GM19099 (cell line): ENCODE data around the gene RPS2.

Experiments
- POLR2A ChIP-seq: IDR thresholded peaks from 3 replicates; pipeline ENCODE4 v1.6.1; 2011; ENCODE audit warnings: low read depth; ENCODE audit not compliant: insufficient read length; ENCODE audit errors: extremely low read depth

RPS2 gene

DNA sequence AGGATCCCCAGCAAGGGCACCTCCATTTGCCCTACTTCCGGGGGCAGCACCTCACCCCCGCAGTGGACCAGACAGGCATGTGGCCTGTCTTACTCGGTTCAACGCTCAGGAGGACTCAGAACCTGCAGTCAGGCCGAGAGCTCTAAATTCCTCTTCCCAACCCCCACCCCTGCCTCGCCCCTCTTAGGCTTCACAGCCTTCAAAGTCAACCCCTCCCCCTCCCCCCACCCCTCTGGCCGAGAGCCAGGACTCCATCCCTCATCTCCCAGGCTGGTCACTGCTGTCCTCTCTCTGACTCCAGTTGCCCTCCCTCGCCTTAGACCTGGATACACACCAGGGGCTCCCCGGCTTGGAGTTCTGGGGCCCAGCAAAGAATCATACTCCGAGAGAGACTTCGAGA lies 38.4 kb downstream of the RPS2 start:
- no peak for TF ChIP-seq POLR2A

DNA sequence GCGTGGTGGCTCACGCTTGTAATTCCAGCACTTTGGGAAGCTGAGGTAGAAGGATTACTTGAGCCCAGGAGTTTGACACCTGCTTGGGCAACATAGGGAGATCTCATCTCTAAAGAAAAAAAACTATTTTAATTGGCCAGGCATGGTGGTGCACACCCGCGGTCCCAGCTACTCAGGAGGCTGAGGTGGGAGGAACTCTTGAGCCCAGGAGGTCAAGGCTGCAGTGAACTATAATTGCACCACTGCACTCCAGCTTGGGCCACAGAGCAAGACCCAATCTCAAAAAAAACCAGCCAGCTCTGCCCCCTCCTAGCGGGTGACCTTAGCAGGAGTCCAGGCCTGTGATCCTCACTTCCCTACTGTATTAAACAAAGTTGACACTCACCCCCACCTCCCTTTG lies 40.5 kb downstream of the RPS2 start:
- no peak for TF ChIP-seq POLR2A

DNA sequence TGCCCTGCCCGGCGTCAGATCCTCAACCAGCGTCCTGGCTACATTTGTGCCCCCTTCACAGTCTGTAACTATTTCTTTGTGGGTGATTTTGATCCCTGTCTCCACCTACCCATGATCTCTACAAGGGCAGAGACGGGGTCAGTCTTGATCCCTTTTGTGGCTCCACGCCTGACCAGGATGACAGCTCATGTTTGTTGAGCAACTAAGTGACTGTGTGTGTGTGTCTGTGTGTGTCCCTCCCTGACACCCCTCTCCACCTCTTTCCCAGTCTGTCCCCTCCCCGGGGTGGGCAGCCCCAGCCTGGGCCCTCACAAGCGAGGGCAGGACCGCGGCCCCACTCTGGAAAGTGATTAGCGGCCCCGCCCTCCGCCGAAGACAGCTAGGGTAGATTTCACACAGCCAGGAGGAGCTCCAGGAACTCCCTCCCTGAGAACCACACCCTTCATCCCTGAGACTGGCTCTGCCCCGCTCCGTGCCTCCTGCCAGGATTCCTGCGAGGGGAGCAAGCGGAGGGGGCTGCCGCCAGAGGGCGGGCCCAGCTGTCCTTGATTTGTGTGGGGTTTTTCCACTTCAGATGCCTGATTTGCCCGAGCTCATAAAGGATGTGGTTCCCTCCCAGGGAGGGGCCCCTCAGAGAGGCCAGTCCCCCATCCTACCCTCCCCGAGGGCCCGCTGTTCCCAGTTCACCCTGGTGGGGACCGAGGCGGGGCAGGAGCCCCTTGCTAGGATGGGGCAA lies 41.2 kb downstream of the RPS2 start:
- no peak for TF ChIP-seq POLR2A

DNA sequence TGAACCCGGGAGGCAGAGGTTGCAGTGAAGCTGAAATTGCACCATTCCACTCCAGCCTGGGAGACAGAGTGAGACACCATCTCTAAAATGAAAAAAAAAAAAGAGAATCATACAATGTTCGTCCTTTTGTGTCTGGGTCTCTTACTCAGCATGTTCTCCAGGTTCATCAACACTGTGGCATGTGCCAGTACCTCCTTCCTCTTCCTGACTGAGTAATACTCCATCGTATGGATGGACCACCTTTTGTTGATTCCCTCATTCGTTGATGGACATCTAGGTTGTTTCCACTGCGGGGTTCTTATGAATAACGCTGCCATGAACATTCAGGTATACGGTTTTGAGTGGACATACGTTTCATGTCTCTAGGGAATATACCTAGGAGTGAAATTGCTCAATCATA lies 42.3 kb downstream of the RPS2 start:
- TF ChIP-seq POLR2A = no peak

DNA sequence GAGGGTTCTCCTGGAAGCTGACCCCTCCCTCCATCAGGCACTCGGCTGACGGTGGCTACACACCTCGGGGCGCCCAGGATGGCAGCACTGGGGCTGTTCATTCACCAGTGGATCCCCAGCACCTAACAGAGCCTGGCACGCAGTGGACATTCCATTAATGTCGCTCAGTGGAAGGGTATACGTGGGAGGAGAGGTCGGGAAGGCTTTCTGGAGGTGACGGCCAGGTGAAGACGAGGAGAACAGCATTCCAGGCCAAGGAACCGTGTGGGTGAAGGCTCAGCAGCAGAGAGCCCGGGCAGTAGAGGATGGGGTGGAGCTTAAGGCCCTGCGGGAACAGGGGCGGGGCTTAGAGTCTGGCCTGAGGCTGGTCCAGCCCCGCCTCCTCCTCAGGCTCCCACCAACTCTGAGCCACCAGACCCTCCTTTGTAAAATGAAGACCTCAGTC lies 43.9 kb downstream of the RPS2 start:
- TF ChIP-seq POLR2A = no peak

DNA sequence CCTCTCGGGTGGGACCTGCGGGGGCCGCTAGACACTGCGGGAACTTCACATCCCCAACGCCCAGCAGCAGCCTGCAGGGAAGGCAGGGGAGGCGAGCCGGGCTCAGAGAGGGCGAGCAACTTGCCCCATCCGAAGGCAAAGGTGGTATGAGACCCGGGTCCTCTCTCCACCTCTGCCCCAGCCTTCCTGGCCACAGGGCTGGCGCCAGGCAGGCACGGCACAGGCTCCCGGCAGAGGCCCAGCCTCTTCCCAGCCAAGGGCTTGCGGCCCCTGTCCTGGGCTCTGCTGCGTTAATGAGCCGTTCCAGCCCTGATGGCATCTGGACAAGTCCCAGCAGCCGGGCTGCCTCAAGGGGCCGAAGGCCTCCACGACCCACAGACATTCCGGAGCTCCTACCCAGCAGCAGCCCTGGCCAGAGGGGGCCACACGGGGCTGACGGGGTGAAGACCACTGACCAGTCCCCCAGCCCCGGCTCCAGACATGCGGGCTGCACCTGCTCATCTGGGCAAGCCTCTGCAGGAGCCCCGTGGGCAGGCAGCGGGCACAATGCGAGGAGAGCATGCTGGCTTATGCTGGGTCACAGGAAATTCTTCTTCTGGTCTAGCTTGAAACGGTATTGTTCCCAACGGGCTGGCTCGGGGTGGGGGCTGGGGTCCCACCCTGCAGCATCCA lies 45.2 kb downstream of the RPS2 start:
- no peak for TF ChIP-seq POLR2A

DNA sequence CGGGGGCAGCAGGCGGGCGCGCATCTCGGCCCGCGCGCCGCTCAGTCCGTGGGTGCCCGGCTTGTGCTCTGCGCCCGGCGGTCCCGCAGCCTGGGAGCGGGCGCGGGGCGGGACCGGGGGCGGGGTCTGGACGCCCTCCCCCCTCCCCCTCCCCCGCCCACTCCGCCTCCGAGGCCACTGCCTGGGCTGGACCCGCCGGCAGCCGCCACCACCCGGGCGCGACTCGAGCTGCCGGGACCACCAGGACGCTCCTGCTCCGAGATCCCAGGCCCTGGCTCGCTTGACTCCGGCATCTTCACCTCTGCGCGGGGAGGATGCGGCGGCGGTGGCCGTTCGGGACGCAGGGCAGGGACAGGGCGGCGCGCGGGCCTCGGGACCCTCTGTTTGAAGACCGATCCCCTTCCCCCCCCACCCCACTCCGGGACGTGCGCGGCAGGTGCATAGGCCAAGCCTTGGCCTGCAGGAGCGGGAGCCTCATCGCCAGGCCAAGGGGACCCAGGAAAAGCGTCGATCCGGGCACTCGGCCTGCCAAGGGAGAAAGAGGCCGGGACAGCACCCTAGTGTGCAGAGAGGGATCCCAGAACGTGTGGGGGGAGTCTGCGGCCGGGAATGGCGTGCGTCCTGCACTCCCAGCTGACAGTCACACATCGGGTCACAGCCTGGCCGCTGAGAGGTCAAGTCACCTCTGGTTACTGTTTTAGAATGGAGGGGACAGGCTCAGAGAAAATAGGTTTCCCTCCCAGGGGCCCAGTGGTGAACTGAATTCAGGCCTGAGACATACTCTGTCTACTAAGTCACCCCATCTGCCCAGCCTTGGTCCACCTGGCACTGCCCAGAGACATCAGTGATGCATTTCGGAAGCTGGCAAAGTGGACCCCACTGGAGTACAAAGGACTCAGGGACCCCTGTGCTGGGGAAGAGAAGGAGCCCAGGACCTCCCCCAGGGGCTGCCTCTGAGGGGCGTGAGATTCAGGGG lies 46.0 kb downstream of the RPS2 start, which contains the start of gene HS3ST6:
TSS of gene HS3ST6 (minus strand) at position 65 of the 976 bp plus-strand sequence. CDS start 92 bp downstream, outside the sequence.
- TF ChIP-seq POLR2A = no peak

DNA sequence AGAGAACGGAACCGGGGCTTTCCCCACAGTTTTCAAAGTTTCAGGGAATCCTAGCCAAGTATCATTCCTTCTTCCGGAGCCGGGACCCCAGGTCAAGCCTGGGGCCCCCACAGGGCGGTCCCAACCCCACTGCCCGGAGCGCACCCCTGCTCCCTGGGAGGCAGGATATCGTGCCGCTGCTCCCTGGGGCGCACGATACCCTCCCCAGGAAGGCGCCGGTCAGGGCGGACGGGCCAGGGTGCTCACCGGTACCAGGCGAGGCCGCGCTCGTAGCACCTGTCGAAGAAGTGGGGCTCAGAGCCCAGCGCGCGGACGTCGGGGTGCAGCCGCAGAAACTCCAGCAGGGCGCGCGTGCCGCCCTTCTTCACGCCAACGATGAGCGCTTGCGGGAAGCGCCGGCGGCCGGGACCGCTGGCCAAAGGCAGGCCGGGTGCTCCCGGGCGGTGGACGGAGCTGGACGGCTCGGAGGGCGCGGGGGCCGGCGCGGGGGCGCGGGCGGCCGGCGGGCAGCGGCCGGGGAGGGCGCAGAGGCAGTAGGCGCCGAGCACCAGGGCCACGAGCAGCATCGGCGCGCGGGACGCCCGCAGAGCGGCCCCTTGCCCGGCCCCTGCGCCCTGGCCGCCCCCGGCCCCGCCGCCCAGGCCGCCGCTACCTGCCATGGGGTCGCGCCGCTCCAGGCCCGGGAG lies 46.8 kb downstream of the RPS2 start:
- TF ChIP-seq POLR2A = no peak

DNA sequence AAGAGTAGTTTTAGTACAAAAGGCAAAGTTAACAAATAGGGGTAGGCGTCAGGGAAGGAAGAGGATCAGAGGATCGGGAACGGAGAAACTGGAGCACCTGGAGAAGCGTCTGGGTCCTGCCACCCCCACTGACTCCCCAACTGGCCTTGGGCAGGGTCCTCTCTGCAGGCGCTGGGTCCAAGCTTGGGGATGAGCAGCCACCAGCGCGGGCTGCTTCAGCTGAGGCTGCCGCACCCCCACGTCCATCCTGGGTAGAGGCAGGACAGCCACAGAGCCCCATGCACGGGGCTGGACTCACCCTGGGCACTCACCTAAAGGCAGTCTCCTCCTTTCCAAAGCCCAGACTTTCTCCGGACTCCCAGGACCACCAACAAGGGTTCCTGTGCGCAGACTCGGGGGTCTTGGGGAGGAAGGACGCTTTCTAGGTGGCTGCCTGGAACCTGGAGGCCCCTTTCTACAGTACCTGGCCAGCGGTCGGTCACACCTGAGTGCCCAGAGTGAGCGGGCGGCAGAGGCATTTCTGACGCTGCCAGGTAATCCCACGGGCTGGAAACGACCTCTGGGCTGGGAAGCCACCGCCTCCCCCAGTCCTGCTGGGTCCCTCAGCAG lies 47.5 kb downstream of the RPS2 start:
- no peak for TF ChIP-seq POLR2A

DNA sequence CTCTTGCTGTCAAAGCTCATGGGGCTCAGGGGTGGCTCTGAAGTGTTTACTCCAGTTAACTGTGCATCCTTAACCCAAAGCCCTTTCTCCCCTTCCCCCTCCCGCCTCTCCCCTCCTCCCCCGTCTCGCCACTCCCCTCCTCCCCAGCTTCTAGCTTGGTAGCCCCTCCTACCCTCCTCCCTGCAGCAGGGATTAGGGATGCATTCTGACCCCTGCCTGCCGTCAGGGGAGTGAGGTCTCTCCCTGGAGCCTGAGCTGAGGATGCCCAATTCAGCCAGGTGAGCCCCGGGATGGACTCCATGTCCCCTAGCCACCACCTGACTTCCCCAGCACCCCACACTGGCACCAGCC lies 48.0 kb downstream of the RPS2 start:
- TF ChIP-seq POLR2A = no peak

DNA sequence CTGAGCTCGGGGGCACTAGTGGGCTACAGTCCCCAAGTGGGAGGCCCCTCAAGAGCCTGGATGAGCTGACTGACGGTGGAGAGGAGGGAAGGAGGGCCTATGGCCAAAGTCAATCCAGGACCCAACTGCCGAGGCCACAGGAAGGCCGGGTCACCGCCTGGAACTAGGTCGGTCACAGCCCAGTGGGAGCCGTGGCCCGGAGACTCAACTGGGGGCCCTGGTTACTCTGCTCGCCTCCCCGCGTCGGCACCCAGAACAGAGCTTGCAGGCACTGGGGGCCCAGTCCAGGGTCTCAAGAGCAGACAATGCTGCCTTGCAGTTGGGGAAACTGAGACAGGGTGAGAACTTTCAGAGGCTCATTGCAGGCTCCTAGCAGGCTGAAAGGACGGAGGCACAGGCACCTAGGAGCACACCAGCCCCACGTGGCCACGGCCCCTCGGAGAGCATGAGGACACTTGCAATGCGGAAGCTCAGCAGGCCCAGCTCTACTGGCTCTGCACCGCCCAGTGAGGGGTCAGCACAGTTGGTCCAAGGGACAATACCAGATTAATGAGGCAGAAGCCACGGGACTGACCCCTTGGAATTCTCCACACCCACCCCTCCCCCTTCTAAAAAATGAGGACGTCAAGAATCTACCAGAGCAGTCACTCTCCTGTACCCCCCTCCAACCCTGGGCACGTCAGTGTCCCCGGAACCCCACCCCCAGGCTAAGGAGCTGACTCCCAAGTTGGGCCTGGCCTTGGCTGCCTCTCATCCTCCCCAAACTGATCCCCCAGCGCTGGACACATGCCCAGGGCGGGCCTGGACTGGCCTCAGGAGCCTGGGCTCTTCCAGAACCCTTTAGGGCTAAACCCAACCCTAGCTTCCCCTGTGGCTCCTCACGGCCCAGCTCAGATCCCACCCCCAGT lies 48.6 kb downstream of the RPS2 start:
- TF ChIP-seq POLR2A = no peak

DNA sequence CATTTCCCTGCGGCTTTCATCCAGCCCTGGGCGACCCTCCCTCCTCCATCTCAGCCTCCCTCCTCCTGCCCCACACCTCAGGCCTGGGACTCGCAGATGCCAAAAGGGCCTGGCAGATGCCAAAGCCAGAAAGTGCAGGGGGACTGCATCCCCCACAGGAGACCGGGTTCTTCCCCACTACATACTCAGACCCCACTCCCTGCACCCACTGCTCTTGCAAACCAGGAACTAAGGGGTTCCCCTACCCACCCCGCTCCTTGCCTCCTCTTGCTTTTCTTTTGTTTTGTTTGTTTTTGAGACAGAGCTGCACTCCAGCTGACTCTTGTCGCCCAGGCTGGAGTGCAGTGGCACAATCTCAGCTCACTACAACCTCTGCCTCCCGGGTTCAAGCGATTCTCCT lies 49.6 kb downstream of the RPS2 start:
- TF ChIP-seq POLR2A = no peak

DNA sequence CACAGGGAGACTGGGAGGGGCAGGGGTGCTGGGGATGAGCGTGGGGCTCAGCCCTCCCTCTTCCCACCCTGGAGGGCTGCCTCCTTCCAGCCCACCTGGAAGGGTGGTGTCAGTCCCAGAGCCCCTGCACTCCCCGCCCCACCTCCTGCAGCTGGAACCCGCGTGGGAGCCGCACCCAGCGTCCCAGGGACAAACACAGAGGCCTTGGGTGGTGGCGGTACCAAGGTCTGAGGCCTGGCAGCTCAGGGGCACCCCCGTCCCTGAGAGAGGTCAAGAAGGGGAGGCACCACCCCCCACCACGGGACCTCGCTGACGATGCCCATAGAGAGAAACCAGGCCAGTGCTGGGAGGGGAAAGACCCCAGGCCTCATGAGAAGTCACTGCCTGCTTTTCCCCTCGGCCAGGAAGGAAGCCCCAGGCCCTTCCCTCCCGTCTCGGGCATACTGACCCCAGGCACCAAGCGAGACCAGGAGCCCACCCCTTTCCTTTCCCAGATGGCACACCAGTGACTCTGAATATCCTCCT lies 50.5 kb downstream of the RPS2 start:
- no peak for TF ChIP-seq POLR2A
